Choroid plexus epithelial cell (primary cell): ENCODE data around the gene DUSP2.

Experiments used
- DNase-seq: peaks from one replicate; pipeline ENCODE4 v3.0.0-alpha.2; 2010; ENCODE audit warnings: low read depth
- H3K4me3 ChIP-seq: 2 replicates; pipeline ENCODE4 v1.5.1; 2011; ENCODE audit warnings: low read depth, mild to moderate bottlenecking, control low read depth, low read length, moderate library complexity
- CTCF ChIP-seq: conservative IDR thresholded peaks from 2 replicates; pipeline ENCODE4 v1.5.1; 2011; ENCODE audit warnings: low read depth, mild to moderate bottlenecking, control low read depth, inconsistent platforms, low read length, moderate library complexity

DUSP2 gene

GRCh38 chr2:96156011-96156820, 11.0 kb upstream of the DUSP2 start:
- H3K4me3 ChIP-seq, result no peak overlapping the region
- DNase-seq, result no peak
- no peak for TF ChIP-seq CTCF

- no peak for TF ChIP-seq CTCF
- DNase-seq, result no peak
- H3K4me3 ChIP-seq, result no peak overlapping the region
Measured at GRCh38 chr2:96154506-96155380, 9.5 kb upstream of the DUSP2 start.

- no peak for DNase-seq
- H3K4me3 ChIP-seq, result no peak overlapping the region
- no peak for TF ChIP-seq CTCF
Measured at GRCh38 chr2:96153991-96154431, 8.8 kb upstream of the DUSP2 start.

GRCh38 chr2:96153291-96153713, 8.1 kb upstream of the DUSP2 start:
- TF ChIP-seq CTCF, result no peak
- H3K4me3 ChIP-seq, result no peak overlapping the region
- DNase-seq, result no peak

GRCh38 chr2:96152304-96153161, 7.3 kb upstream of the DUSP2 start:
- H3K4me3 ChIP-seq, result no peak overlapping the region
- no peak for TF ChIP-seq CTCF
- DNase-seq, result no peak

- no peak for TF ChIP-seq CTCF
- H3K4me3 ChIP-seq, result no peak overlapping the region
- DNase-seq, result no peak
Measured at GRCh38 chr2:96151595-96152303, 6.5 kb upstream of the DUSP2 start.
